NB4 (cell line): ENCODE data around the gene DNAJB13.

ENCODE experiments used
- MYC ChIP-seq: IDR thresholded peaks from 2 replicates; pipeline ENCODE4 v1.6.1; 2011; ENCODE audit warnings: low read depth, low read length
- POLR2A ChIP-seq: IDR thresholded peaks from 2 replicates; pipeline ENCODE4 v1.6.1; 2011; ENCODE audit warnings: mild to moderate bottlenecking; ENCODE audit not compliant: insufficient read length; ENCODE audit errors: extremely low read depth
- TF ChIP-seq, protein P1 (sequence below): IDR thresholded peaks from one replicate; pipeline ENCODE4 v1.5.1; 2012; ENCODE audit warnings: low read depth, low read length
- TF ChIP-seq, protein P2 (sequence below): IDR thresholded peaks from 2 replicates; pipeline ENCODE4 v1.6.1; 2011; ENCODE audit warnings: low read depth, low read length

DNA sequence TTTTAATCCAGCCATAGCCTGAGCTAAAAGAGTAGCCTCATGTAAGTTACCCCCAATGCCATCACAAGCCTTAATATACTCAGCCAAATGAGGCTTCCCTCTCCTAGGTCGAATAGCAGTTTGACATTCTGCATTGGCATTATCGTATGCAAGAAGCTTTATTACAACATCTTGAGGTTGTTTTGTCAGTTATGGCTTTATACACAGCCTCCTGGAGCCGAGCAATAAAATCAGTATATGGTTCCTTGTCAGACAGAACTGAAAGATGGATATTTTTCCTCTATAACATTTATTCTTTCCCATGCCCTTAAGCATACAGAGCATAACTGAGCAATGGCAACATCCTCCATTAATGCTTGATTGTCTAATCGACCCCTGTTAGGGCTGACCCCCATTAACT is 5.4 kb upstream of the DNAJB13 start:
- TF ChIP-seq POLR2A: no peak
- TF ChIP-seq, protein P1, sequence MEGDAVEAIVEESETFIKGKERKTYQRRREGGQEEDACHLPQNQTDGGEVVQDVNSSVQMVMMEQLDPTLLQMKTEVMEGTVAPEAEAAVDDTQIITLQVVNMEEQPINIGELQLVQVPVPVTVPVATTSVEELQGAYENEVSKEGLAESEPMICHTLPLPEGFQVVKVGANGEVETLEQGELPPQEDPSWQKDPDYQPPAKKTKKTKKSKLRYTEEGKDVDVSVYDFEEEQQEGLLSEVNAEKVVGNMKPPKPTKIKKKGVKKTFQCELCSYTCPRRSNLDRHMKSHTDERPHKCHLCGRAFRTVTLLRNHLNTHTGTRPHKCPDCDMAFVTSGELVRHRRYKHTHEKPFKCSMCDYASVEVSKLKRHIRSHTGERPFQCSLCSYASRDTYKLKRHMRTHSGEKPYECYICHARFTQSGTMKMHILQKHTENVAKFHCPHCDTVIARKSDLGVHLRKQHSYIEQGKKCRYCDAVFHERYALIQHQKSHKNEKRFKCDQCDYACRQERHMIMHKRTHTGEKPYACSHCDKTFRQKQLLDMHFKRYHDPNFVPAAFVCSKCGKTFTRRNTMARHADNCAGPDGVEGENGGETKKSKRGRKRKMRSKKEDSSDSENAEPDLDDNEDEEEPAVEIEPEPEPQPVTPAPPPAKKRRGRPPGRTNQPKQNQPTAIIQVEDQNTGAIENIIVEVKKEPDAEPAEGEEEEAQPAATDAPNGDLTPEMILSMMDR: no peak
- no peak for TF ChIP-seq MYC
- TF ChIP-seq, protein P2, sequence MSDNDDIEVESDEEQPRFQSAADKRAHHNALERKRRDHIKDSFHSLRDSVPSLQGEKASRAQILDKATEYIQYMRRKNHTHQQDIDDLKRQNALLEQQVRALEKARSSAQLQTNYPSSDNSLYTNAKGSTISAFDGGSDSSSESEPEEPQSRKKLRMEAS: no peak
